HG03139 (cell line): ENCODE measurements around the gene EXOC6B.
A peak's percentile ranks its signal among the peaks of the same experiment; 100 is the strongest.

Experiments used
- ATAC-seq: cut with Tn5 transposase; IDR thresholded peaks from one replicate; pipeline ENCODE4 v1.9.1; 2021; ENCODE audit not compliant: unreplicated experiment

Gene EXOC6B

DNA sequence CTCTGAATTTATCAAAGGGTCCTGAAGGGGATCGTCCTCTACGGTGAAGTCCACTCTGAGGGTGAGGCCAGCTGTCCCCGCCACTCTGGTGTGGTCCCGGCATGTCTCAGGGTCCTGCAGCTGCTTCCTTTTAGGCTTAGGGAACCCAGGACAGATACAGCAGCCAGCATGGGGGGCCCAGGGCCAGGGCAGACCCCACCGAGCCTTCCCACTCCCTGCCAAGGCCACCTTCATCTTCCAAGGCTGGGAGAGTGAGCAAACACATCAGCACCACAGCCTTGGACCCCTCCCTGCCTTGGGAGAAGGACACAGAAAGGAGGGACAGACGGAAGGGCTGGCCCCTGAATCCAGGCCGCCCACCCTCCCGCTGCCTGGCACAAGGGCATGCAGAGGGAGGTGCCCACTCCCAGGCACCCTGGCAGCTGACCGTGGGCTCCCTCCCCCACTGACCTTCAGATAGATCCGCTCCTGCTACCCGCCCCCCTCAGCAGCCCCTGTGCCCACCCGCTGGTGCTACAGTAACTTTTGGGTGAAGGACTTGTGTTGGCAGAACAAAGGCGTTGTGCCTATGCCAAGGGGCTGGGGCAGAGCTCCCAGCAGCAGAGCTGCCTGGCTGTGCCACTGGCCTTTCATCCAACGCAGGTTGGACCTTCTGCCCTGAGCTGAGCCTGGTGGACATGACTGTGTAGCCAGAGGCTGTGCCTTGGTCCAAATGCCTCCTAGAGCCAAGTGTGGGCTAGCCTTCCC is 685.8 kb downstream of the EXOC6B start:
- ATAC-seq: no peak

GRCh38 chr2:72139471-72139873 is 686.4 kb downstream of the EXOC6B start:
- no peak for ATAC-seq

- ATAC-seq: no peak
Observed at GRCh38 chr2:72138921-72139381, 686.9 kb downstream of the EXOC6B start.

- no peak for ATAC-seq
Observed at GRCh38 chr2:72138011-72138881, 687.6 kb downstream of the EXOC6B start.

DNA sequence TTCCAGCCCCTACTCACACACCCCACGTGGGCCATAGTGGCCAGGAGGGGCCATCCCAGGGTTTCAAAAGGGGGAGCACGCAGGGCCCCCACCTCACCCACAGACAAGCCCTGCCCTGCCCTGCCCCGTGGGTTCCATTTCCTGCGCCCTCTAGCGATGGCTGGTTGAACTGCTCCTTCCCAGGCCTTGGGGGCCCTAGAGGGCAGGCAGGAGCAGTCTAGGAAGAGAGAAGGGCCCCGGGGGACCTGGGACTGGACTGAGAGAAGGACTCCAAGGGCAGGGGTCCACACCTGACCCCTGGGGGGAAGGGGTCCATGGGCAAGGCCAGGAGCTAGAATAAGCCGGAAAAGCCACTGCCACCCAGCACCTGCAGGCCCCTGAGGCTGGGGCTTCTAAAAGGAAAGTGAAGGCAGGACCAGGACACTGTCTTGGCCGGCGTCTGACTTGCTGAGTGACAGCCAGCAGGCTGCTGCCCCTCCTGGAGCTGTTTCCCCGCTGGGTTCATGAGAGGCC is 688.3 kb downstream of the EXOC6B start:
- peak; percentile 81 for ATAC-seq

DNA sequence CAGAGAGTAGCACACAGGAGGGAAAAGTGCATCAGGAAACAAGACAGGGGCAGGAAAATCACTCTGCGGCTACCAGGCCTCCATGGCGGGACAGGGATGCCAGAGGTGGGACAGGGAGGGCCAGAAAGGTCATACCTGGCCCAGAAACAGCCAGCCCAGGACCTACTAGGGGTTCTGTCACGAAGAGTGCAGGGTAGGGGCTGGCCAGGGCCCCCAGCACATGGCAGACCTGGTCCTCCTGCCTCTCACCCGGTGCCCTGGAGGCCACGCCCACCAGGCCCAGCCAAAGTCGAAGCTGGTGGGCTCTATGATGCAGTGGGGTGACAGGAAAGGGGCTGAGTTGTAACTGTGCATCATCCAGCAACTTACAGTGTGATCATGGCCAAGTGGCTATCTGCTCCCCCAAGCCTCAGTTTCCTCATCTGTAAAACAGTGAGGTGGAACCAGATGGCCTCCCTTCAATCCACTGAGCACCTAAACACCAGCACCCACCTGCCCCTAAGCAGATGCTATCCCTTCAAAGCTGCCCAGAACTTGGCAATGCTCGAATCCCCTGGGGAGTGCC is 688.8 kb downstream of the EXOC6B start:
- ATAC-seq: no peak

GRCh38 chr2:72136331-72136730 is 689.5 kb downstream of the EXOC6B start:
- no peak for ATAC-seq

GRCh38 chr2:72135921-72136320 is 689.9 kb downstream of the EXOC6B start:
- ATAC-seq: no peak

GRCh38 chr2:72134997-72135800 is 690.6 kb downstream of the EXOC6B start:
- ATAC-seq: no peak

- ATAC-seq: no peak
Observed at GRCh38 chr2:72134408-72134996, 691.3 kb downstream of the EXOC6B start.

- ATAC-seq: no peak
Observed at GRCh38 chr2:72133721-72134407, 692.0 kb downstream of the EXOC6B start.

DNA sequence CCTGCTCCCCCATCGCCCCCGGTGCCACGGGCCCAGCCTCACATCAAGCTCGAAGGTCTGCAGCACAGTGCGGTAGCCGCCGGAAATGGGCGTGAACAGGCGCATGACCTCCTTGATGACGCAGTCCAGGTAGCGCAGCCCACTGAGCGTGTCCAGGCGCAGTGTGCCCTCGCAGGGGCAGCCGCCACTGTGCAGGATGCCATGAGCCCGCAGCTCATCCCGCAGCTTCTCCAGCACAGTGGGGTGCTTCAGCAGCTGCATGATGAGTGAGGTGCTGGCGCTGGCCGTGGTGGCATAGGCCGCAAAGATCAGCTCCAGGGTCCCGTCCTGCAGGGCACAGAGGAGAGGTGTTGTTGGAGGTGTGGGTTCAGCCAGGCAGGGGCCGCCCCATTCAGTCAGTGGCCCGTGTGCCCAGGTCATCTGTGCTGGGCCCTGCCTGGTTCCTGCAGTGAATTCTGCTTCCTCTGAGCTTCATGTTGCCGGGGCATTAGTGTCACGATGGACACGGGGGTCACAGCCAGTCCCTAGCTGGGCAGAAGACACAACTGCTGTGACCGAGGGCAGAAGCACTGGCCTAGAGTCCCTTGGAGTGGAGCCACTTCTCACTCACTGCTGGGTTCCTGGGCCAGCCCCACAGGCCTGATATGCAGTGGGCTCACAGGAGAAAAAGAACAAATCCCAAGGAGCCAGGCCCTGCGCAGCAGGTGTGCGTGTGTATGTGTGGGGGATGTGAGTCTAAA is 692.7 kb downstream of the EXOC6B start:
- ATAC-seq: no peak

DNA sequence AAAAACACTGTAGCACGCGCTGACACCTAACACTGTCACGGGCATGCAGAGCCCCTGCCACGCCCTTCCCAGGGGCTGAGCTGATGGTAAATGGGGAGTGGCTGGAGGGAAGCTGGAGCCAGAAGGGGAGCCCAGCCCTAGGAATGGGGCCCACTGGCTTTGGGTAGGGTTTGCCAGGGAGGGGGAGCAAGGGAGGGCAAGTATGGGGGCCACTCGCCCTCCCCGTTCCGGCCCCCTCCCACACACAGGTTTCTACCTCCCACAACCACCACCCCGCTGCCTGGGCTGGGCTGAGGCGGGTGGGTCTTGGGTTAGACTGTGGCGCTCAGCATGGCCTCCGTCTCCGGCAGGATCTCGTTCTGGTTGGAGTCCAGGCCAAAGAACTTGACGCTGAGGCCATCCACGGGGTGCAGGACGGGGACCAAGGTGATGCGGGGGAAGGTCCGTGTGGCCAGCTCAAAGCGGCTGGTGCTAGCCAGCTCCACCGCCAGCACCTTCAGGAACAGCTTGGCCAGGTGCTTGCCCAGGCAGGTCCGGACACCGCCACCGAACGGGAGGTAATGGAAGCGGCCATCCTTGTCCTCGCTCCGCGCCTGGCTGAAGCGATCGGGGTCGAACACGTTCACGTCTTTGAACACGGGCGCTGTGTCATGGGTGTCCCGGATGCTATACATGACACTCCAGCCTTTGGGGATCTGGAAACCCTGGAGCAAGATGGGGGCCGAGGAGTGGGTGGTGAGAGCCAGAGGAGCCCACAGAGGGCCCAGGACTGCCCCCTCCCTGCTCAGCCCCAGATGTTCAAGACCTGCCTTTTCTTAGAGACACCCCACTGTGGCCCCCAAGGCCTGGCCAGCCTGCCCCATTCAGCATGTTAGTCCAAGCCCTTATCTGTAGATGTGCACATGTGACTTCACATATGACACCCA is 693.7 kb downstream of the EXOC6B start:
- no peak for ATAC-seq

DNA sequence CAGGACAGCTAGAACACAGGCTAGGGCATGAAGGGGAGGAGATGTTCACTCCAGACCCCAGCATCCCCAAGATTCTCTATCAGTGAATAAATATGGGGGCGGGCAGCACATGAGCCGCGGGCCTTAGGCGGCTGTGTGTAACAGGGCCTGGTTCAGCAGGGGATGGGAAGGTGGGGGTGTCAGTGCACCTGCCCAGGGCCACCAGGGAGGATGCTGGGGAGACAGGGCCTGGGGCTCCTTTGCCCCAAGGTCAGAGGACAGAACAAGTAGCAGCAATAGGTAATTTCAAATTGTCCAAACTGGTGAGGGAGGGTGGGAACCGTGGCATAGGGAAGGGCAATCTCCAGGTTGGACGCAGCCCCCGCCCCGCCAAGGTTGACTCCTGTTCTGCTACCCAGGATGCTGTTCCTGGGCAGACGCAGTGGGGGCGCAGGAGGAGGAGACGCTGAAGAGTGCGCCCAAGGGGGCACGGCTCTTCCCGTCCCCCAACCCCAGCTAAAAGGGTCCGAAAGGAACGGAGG is 694.4 kb downstream of the EXOC6B start:
- no peak for ATAC-seq

- no peak for ATAC-seq
Observed at GRCh38 chr2:72130659-72131360, 695.0 kb downstream of the EXOC6B start.

GRCh38 chr2:72129681-72130340 is 696.0 kb downstream of the EXOC6B start:
- ATAC-seq: no peak

- no peak for ATAC-seq
Observed at GRCh38 chr2:72128843-72129227, 697.0 kb downstream of the EXOC6B start.
